Mucosa of stomach (tissue), 1 donor: ENCODE data around the gene ITGA5.

ENCODE experiments used
- H3K27me3 ChIP-seq: one replicate; pipeline ENCODE4 v1.7.0; 2013; ENCODE audit warnings: mild to moderate bottlenecking, low read length; ENCODE audit not compliant: control insufficient read depth, insufficient read depth
- H3K36me3 ChIP-seq: one replicate; pipeline ENCODE4 v1.7.0; 2013; ENCODE audit warnings: low read length; ENCODE audit not compliant: control insufficient read depth, insufficient read depth
- H3K4me1 ChIP-seq: one replicate; pipeline ENCODE4 v1.7.0; 2013; ENCODE audit warnings: mild to moderate bottlenecking, low read length; ENCODE audit not compliant: control insufficient read depth, insufficient read depth
- H3K4me3 ChIP-seq: one replicate; pipeline ENCODE4 v1.7.0; 2013; ENCODE audit warnings: low read length
- H3K9ac ChIP-seq: one replicate; pipeline ENCODE4 v1.7.0; 2013; ENCODE audit warnings: mild to moderate bottlenecking, low read length, moderate library complexity
- H3K9me3 ChIP-seq: one replicate; pipeline ENCODE4 v1.7.0; 2013; ENCODE audit warnings: mild to moderate bottlenecking, low read length, moderate library complexity; ENCODE audit not compliant: control insufficient read depth
- donor health status: Pancreatic carcinoma.

The ITGA5 gene

DNA sequence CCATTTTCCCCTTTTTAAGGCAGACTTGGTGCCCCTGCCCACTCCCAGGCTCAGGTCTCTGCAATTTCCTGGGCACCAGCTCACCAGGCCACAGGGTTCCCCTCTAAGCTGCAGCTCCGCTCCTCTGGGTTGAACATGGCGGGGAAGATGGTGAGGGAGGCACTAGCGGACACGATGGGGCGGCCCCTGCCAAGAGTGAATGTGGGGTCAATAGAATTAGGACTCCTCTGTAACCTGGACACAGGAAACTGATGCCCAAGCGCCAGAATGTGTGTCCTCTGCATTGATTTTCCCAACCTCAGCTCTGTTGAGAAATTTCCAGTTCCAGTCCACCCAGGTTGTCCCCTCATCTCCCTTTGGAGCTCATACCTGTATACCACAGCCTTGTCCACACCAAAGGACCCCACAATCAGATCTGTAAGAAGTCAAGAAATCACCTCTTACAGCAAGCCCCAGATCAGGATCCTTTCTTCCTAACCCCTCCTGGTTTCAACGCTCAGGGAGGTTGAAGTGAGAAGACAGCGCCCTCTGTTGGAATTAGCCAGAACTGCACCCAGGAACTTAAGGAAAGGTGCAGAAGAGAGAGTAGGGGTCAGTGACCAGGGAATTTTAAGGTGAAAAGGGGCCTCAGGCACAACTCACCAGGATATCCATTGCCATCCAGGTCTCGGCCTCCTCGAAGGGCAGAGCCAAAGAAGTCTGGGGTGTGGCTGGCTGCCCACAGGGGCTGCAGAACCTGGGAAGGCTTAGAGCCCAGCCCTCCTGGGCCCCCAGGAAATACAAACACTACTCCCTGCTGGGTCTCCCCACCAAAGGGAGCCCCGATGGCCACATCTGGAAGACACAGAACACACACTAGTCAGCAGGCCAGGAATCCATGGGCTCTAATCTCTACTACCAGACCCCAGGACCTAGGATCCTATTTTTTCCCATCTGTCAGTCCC is 14.7 kb downstream of the ITGA5 start:
- H3K36me3 ChIP-seq: no peaks in the 10 kb centered on the region
- H3K4me1 ChIP-seq: no peaks in the 10 kb centered on the region
- no peaks in the 10 kb centered on the region for H3K27me3 ChIP-seq
- no peak overlapping the region for H3K9ac ChIP-seq
- no peaks in the 10 kb centered on the region for H3K9me3 ChIP-seq
- no peak overlapping the region for H3K4me3 ChIP-seq

DNA sequence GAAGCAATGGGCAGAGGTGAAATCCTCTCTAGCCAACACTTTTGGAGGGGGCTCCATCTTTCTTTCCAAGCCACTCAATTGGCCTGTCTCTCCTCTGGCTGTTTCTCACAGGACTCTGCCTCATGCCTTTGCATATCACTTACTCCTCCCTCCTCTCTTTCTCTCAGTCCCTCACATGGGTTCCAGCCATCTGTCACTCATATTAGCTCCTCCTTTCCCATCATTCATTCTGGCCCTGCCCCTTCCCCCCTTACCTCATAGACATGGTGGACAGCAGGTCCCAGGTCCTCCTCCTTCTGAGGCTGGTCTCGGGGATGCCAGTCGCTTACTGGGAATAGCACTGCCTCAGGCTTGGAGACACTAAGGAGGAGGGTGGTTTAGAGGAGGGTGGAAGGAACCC is 17.9 kb downstream of the ITGA5 start:
- Histone ChIP-seq H3K36me3 (no peaks in the 10 kb centered on the region), H3K4me1 (no peaks in the 10 kb centered on the region), H3K4me3 (no peak overlapping the region), H3K9ac (no peak overlapping the region), H3K9me3 (no peaks in the 10 kb centered on the region), H3K27me3 (no peaks in the 10 kb centered on the region)

DNA sequence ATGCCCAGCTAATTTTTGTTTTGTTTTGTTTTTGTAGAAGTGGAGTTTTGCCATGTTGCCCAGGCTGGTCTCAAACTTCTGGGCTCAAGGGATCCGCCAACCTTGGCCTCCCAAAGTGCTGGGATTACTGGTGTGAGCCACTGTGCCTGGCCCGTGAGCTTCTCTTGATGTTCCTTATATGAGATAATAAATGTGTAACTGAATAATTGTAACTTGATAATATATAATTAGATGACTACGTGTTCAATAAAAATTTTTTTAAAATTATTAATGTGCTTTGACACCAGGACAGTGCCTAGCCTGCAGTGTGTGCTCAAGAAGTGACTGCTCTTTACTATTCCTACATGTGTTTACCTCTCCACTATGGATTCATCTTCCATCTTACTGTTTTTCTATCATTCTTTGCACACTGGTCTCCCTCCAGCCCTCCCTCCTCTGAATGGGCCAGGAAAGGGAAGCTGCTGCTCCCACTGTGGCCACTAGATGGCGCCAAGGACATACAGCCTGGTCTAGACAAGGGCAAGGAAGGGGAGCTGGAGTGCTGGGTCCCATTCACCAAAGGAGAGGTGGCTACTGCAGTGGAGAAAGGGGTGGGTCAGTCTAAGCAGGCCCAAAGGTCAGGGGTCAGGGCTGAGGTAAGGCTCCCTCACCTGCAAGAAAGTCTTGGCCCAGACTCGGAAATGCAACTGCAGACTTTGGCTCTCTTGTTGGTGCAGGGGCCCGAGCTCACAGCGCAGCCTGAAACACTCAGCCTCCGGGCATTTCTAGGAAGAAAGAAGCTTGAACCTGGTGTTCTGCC is 19.9 kb downstream of the ITGA5 start:
- Histone ChIP-seq H3K36me3 (no peaks in the 10 kb centered on the region), H3K27me3 (no peaks in the 10 kb centered on the region), H3K9me3 (no peaks in the 10 kb centered on the region), H3K4me1 (no peaks in the 10 kb centered on the region), H3K4me3 (no peak overlapping the region), H3K9ac (no peak overlapping the region)

DNA sequence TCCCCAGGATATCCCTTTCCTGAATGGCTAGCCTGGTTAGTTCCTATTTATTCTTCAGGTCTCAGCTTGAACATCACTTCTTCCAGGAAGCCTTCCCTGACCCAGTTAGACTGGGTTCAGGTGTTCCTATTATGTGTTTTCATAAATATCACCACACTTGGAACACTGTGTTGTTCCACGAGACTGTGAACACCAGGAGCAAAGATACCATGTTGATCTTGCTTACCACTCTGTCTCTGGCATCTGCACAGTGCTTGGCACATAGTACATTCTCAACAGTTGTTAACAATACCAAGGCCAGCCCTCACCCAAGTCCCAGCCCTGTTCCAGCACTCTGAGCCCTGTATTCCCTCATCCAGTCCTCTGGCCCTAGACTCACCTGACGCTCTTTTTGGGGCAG is 20.8 kb downstream of the ITGA5 start:
- Histone ChIP-seq H3K27me3 (no peaks in the 10 kb centered on the region), H3K9ac (no peak overlapping the region), H3K9me3 (no peaks in the 10 kb centered on the region), H3K36me3 (no peaks in the 10 kb centered on the region), H3K4me3 (no peak overlapping the region), H3K4me1 (no peaks in the 10 kb centered on the region)

DNA sequence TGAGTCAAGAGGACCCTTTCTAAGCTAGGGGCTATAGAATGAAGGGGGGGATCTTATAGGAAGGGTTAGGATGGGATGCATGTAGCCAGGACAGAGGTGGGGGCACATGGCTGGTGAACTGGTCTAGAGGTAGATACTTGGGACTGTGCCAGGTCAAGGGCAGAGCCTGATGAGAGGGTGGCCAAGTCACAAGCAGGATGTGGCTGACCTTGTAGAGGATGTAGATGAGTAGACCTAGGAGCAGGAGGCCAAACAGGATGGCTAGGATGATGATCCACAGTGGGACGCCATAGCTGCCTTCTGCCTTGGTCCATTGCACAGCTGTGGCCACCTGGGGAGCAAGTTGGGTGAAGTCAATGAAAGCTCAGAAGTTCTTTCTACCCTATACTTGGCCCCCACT is 21.9 kb downstream of the ITGA5 start:
- Histone ChIP-seq H3K27me3 (no peaks in the 10 kb centered on the region), H3K9me3 (no peaks in the 10 kb centered on the region), H3K4me1 (no peaks in the 10 kb centered on the region), H3K36me3 (no peaks in the 10 kb centered on the region), H3K4me3 (no peak overlapping the region), H3K9ac (no peak overlapping the region)

DNA sequence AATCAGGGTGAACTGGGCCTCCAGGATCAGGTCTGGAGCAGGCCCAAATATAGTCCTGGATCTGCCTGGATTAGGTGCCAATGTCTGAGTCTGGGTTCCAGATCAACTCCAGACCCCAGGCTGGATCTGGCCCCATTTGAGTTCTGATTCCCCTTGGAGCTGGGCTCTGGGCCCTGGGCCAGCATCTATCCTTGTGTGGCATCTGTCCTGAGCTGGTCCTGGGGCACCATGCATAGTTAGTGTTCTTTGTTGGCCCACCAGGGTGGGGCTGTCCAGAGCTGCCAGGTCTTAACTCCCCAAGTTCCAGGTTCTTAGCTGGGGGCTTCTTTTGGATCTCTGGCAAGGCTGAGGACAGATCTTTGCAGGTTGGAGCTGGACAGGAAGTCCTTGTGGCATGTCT is 23.5 kb downstream of the ITGA5 start:
- H3K36me3 ChIP-seq: no peaks in the 10 kb centered on the region

DNA sequence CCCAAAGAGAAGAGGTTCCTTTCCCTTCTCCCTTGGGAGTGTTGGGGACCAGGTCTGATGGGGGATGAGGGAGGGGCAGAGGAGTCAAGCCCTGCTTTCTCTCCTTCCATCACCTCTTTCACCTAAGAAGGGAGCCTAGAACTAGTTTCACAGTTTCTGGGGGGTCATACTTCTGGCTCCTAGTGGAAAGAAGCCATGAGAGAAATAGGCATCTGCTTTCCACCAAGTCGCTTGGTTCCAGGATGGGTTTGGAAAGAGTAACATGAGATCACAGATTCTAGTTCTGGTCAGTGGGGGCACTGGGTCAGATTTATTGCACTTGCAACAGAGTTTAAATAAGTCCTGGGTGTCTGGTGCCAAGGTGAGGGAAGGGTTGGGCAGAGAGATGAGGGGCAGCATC is 24.1 kb downstream of the ITGA5 start:
- Histone ChIP-seq H3K4me3 (no peak overlapping the region), H3K36me3 (no peaks in the 10 kb centered on the region), H3K4me1 (no peaks in the 10 kb centered on the region), H3K9me3 (no peaks in the 10 kb centered on the region), H3K27me3 (peaks cover 4% of the 10 kb centered on the region), H3K9ac (no peak overlapping the region)

More for the DNA sequence above, 23.5 kb downstream of the ITGA5 start:
- Histone ChIP-seq H3K4me1 (no peaks in the 10 kb centered on the region), H3K27me3 (peaks cover 4% of the 10 kb centered on the region), H3K4me3 (no peak overlapping the region), H3K9me3 (no peaks in the 10 kb centered on the region), H3K9ac (no peak overlapping the region)

DNA sequence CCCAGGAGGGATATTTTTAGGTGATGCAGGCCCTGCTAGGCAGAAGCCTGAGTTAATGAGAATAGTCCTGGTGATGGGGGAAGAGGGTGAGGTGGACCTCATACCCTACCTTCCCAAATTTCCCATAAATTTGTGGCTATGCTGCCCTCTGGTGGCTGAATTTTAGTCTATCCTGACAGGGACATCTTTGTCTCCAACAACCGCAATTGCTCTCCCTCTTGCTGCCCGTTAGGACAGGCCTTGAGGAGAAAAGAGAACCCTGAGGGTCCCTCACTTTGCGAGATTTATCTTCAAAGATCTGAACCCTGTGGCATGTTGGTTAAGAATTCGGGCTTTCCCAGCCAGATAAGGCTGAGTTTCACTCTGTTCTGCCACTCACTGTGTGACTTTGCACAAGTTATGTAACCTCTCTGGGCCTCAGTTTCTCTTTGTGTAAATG is 24.8 kb downstream of the ITGA5 start:
- Histone ChIP-seq H3K36me3 (no peaks in the 10 kb centered on the region), H3K9ac (no peak overlapping the region), H3K4me3 (no peak overlapping the region), H3K9me3 (no peaks in the 10 kb centered on the region), H3K4me1 (no peaks in the 10 kb centered on the region), H3K27me3 (peaks cover 4% of the 10 kb centered on the region)

DNA sequence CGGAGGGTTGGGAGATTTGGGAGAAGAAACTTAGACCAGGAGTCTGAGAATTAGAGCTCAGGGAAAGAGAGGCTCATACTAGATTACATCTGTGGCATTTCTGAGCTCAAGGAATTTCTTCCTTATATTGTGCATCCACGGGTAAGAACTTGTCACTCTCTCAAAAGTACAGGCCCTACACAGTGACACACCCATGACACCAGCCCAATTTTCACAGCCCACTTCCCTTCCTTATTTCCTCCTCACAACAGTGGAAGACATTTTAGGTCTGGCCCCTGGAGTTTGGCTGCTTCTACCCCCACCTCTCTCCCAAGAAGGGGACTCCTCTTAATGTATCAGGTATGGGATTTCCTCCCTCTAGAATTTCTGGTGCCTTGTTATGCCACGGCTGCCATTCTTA is 25.3 kb downstream of the ITGA5 start:
- H3K36me3 ChIP-seq: no peaks in the 10 kb centered on the region
- no peak overlapping the region for H3K4me3 ChIP-seq
- H3K27me3 ChIP-seq: peaks cover 4% of the 10 kb centered on the region
- H3K9me3 ChIP-seq: no peaks in the 10 kb centered on the region
- no peaks in the 10 kb centered on the region for H3K4me1 ChIP-seq
- H3K9ac ChIP-seq: no peak overlapping the region

DNA sequence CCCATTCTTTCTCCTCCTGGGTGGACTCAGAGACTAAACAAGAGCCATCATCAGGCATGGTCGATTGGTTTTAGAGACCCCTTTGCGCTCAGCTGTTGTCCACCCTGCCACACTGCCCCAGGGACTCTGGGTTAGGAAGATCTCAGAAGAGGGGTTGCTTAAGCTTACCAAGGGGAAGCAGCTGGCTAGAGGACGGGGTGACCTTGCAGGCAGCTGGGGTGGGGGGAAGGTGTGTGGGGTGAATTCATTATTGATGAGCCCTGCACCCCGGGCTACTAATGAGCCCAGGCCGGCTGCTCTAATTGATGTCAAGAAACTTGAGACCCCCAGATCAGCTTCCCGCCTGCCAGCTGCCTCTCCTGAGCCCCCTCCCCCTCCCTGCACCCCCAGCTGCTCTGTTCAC is 25.9 kb downstream of the ITGA5 start:
- Histone ChIP-seq H3K4me3 (no peak overlapping the region), H3K9me3 (no peaks in the 10 kb centered on the region), H3K4me1 (no peaks in the 10 kb centered on the region), H3K36me3 (no peaks in the 10 kb centered on the region), H3K9ac (no peak overlapping the region), H3K27me3 (peaks cover 4% of the 10 kb centered on the region)

DNA sequence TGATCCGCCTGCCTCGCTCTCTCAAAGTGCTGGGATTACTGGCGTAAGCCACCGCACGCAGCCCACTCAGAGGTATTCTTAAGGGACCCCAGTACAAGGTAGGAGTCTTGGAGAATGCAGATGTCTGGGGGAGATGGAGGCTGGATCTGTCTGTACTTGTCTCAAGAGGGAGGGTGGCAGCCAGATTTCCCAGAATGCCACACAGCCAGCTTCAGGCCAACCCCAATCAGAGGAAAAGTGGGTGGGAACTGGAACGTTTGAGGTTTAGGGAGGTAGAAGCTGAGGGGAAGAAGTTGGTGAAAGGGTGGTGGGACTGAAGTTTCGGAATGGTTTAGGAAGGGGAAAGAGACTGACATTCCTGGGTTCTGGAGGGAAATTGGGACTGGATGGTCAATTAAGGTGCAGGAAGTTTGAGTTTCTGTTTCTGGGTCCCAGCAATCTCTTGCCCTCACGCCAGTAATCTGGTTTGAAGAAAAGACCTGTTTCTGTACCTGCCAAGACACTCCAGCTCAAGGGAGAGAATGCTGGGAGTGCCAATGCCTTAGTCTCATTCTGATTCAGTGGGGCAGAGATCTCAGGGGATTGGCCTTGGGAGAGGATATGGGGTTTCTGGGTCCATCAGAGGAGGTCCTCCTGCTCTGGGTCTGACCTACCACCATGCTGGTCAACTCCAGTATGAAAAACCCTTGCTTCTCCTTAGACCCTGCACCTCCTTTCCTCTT is 26.4 kb downstream of the ITGA5 start:
- H3K36me3 ChIP-seq: no peaks in the 10 kb centered on the region
- peaks cover 4% of the 10 kb centered on the region for H3K27me3 ChIP-seq
- H3K9ac ChIP-seq: no peak overlapping the region
- H3K4me3 ChIP-seq: no peak overlapping the region
- no peaks in the 10 kb centered on the region for H3K4me1 ChIP-seq
- no peaks in the 10 kb centered on the region for H3K9me3 ChIP-seq
